Stimulated activated CD8-positive, alpha-beta memory T cell treated with anti-CD3 and anti-CD28 coated beads, Interleukin-7, amount 100 ng/mL, for 4 hours (primary cell): ENCODE results near the gene DLX4.

Experiments used
- DNase-seq, 2 donors: peaks; one replicate each; pipeline ENCODE4 v3.0.0-alpha.2; 2020; ENCODE audit warnings: low read depth in 2 of 2

Gene DLX4

GRCh38 chr17:49987290-49987585 is 18.2 kb downstream of the DLX4 start:
- no peak for DNase-seq

DNA sequence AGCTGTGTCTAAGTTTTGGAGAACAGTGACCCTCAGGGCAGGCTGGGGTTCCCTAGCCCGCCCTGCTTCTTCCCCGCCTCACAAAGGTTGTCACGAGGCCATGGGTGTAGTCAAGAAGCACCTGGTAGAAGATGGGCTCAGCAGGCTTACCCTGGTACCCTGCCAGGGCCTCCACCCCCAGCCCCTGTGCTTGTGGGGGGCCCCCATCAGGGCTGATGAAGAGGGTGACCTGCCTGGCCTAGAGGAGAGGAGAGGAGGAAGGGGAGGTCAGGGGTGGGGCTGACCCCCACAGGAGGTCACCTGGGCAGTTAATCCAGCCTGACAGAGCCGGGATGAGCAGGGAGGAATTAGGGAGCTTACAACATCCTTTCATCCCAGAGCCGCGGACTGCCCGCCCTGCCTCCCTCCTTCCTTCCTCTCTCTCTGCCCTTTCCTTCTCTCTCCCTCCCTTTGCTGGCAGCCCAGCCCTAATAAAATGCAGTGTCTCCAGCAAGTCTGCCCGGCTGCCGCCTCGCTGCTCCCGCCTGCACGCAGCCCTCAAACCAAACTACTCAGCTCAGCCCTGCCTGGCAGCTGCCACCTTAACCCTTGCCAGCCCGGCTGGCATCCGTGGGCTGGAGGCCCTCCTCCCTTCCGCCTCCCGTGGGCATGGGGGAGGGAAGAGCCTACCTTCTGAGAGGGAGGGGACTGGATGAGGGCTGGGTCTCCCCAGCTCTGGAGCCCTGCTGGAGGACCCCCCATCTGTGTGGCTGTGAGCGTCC is 18.9 kb downstream of the DLX4 start:
- no peak for DNase-seq

- no peak for DNase-seq
Measured at GRCh38 chr17:49989518-49989880, 20.5 kb downstream of the DLX4 start.

DNA sequence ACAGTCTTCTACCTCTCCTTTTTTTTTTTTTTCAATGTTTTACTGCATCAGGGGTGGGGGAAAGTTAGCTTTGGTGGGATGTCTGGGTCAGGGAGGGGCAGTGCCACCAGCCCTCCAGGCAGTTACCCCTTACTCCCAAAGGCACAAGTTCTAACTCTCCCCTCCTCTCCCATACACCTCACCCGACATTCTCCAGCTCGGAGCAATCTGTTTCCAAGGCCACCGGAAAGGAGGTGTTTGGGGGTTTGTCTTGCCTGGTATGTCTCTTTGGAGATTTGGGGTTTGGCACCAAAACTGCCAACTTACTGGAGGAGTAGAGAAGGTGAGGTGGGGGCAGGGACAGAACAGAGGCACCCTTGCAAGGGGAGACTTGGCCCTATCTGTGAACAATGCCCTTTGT is 21.3 kb downstream of the DLX4 start:
- DNase-seq, result no peak

DNA sequence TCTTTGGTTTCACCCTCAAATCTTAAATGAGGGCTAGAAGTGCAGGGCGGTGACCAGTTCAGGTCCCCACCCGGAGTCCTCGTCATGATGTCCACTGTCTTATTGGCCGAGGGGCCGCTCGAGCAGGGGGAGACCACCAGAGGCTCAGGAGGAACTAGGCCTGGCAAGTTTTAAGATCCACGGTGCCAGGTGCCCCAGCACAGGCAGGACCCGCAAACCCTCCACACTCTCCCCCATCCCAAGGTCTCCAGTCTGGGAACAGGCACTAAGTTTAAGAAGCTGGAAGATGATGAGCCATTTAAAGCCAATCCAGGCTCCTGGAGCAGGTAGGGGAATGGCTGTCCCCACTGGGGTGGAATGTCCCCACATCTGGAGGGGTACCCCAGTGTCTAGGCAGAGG is 21.9 kb downstream of the DLX4 start:
- no peak for DNase-seq

DNA sequence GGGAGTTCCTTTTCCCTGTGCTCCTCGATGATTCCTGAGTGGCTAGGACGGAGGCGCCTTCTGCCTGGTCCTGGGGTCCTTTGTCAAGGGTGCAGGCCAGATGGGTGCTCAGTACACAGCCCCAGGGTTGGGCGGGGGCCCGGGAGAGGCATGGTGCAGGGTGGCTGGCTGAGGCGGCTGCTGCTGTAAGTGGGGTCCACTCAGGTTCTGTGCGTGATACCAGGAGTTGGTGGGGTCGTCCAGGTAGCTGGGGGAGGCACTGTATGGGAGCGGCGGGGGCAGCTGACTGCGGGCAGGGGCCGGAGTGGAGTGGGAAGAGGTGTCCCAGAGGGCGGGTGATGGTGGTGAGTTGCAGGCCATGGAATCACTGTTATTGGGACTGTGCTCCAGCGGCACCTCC is 22.4 kb downstream of the DLX4 start:
- no peak for DNase-seq

DNA sequence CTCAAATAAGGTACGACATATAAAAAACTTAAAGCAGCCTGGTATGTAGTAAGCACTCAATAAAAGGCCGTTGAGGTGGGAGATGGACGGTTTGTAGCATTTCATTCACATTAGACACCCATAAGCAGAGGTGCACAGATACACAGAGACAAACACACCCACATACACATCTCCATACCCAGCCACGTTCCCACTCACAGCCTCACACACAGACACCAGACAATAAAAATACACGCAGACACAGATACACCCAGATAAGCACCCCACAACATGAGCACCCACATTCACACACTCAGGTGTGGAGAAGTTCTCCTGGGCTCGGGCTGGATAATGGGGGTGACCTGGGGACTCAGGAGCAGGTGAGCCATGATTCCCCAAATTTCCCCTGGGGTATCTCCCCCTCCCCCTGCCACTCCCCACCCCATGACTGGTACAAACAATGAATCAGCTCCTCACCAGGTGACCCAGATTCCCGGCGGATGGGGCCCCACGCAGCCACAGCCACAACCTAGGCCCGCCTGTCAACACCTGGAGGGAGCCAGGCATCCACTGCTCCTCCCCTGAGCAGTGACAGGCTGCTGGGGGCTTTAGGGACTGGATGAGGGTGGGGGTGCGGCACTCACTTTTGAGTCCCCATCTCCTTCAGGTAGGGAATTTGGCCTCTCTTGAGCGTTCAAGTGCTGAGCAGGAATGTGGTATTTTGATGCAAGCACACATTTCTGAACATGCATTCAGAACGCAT is 23.4 kb downstream of the DLX4 start:
- DNase-seq, result no peak

- DNase-seq, result no peak
Measured at GRCh38 chr17:49992933-49993422, 24.0 kb downstream of the DLX4 start.

- DNase-seq, result no peak
Measured at GRCh38 chr17:49993423-49994060, 24.6 kb downstream of the DLX4 start.

DNA sequence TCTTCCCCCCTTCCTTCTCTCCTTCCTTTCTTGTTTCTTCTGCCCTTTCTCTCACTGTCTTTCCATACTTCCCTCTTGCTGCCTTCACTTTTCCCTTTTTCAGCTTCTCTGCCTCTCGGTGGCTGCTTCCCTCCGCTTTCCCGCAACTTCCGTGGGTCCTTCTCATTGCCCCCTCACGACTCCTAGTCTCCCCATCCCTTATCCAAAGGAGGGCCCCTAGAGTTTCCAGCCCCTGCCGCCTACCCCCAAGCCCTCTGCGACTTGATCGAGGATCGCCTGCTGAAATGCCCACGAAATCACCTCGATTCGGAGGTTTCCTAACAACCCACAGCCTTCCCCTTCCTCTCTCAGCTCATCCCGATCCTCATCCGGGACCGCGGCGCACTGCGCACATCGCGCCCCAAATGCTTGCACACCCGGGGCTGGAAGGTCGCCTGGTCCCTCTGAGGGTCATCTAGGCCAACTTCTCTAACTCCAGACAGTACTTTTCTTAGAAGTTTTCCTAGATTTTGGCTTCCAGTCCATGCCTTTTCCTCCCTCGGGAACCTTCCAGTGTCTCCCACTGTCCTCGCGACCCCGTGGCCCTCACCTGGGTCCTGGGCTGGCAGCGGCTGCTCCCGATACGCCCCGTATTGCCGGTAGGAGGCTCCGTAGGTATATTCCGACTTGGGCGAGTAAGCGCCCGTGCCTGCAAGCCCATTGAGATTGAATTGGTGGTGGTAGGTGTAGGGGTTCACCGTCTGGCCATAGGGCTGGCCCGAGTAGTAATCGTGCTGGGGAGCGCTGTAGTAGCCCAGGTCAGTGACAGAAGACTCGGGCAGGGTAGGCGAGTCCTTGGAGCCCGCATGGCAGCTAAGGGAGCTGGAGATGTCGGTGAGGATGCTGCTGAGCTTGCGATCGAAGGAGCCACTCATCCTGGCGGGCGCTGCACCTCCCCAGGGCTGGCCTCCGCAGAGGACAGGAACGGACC is 25.4 kb downstream of the DLX4 start:
- DNase-seq, result no peak

DNA sequence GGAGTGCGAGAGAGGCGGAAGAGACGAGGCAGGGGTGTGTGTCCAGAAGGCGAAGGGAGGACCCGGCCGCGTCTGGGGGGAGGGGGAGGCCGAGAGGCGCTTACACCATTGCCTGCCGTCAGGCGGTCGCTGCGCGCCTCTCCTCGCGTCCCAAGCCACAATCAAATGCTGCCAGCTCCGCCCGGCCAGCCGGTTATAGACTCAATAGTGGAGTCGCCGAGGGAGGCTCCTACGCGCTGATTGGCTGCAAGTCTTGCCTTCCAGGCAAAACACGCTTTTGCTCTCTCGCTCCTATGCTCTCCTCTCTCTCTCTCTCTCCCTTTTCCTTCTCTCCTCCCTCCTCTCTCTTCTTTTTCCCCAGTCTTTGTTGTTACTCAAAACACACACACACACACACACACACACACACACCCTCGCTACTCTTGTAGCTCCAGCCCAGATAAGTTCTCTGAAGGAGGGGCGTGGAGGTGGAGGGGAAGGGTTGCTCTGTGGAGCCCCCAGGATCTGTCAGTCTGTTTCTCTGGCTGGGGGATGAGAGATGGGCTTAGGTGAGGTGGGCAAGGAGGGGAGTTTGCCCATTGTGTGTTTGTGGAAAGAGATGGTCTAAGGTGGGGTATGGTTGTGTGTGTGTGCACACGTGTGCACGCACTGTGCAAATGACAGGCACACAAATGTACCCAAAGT is 26.2 kb downstream of the DLX4 start, which contains the start of gene DLX3:
DLX3 (minus strand) TSS at position 170 of the 684 bp plus-strand sequence. CDS start 226 bp downstream, outside the sequence.
- DNase-seq, result no peak

DNA sequence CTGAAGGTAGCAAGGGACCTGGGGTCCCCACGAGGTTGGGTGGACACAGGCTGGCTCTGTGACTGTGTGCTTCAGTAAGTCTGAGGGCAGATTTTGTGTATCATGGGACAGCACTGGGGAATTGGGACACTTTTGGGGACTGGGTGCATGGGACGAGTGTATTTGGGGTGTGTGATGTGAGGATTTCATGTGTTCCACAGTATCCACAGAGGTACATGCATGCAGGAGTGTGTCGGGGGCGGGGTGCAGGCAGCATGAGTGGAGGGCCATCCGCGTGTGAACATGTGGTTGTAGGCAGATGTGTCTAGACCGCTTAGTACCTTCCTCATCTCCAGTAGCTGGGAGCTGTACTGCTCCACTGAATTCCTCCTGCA is 27.1 kb downstream of the DLX4 start:
- DNase-seq, result no peak

DNA sequence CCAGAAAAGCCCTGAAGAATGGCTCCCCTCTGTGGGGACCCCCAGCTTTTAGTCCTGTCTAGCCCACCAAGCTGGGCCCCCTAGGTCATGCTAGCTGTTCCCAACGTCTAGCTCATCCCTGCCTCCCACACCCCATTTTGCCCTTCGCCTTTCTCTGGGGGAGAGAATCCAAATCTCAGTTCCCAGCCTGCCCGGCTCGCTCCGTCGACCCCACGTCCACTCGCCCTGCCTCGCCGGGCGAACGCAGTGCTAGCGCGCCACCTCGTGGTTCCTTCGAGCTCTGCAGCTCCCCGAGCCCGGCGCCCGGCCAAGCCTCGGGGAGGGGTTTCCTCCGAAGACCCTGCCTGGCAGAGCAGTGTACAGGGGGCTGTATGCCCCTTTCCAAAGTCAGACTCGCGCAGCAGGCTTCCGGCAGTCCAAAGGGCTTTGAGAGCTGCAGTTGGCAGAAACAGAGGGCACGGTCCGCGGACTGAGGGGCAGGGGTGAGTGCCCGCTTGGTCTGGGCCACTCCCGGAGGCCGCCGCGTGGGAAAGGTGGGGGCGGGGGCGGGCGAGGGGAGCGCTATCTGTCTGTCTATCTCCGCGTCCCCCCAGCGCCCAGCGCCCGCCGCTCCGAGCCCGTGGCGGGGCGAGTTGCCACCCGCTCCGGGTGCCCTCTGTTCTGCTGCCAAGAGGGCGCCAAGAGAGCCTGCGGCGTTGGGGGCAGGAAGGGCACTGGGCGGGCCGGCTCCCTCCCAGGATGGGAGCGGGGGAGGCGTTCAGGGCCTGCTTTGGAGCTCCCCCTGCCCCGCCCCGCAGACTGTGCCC is 27.7 kb downstream of the DLX4 start:
- DNase-seq, result peak; percentile 26 to 43

DNA sequence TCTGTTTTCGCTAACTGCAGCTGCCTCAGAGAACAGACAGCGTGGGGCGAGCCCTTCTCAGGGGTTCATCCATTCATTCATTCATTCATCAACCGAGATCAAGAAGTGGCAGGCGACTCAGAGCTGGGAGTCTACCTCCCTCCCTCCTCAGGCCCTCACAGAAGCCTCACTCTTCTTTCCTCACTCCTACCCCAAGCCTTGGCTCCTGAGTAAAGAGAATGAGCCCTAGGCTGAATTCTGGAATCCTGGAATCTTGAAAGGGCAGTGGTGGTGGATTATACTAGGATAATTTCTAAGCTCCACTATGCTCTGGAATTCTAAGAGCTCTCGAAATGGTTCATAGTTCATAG is 28.3 kb downstream of the DLX4 start:
- no peak for DNase-seq

DNA sequence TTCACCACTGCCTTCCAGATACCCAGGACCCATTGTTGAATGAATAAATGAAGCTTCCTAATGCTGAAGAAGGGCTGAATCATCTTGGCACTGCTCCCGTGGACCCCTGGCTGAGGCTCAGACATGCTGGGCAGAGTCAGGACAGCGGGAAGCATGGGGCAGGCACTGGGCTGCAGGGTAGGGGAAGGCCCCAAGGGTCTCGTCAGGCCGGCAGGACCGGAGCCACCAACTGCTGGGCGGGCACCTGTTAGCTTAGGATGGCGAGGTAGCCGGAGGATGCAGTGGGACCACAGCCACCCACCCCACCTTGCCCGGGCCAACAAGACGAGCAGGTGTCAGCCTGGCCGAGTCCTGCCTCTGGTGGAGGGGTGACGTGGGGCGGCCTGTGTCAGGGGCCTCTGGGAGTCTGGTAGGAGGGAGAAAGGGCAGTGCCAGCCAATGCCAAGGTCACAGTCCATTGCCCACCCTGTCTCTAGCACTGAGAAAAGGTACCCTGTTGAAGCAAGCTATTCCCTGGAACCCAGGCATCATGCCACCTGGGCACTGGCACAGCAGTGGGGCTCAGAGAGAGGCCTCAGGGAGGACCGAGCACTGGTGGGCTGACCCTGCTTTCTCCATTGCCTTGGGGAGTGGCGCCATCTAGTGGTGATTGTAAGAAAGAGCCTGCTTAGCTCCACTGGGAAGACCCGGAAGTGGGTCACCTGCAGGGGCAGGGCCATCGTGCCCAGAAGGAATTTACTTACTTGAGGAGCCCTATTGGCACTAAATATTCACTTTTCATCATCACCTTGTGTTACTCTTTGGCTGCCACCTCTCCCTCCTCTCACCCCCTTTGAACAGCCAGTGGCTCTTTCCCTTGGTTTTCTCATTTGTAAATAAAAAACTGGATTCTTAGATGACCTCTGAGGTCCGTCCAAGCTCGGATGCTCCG is 29.0 kb downstream of the DLX4 start:
- DNase-seq, result peak; percentile 69 to 76

DNA sequence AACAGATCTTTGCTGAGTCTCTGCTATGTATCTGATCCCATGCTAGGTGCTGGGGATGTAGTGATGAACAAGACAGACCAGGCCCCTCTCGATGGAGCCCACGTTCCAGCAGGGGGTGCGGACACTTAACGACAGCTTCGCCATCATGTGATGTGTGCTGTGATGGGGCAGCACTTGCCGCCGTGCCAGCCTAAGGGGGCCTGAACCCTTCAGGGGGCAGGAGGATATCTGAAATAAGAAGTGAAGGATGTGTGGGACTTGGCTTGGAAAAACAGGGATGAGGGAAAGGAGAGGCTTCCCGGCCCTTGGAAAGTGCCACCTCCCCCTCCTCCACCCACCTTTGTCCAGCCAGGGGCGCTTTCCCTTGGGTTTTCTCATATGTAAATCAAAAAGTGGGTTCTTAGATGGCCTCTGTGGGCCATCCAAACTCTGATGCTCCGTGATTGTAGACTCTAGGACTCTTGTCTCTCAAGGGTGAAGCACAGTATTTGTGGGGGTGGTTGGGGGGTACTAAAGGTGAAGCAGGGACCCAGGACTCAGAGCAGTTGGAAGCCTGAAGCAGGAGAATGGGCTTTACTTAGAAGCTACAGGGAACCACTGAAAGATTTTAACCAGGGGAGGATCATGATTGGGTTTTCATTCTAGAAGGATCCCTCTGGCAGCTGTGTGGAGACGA is 30.0 kb downstream of the DLX4 start:
- no peak for DNase-seq

DNA sequence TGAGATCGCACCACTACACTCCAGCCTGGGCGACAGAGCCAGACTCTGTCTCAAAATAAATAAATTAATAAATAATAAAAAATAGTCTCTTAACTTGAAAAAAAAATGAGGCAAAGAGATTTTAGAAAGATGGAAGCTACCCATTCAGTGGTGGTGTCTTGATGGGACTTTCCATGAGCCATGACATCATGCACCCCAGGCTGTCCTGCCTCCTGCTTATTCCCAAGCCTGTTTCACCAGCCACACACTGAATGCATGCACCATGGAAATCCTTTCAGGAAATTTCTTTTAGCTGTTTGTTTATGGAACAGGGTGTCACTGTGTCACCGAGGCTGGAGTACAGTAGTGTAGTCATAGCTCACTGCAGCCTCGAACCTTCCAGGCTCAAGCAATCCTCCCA is 34.9 kb downstream of the DLX4 start:
- no peak for DNase-seq

DNA sequence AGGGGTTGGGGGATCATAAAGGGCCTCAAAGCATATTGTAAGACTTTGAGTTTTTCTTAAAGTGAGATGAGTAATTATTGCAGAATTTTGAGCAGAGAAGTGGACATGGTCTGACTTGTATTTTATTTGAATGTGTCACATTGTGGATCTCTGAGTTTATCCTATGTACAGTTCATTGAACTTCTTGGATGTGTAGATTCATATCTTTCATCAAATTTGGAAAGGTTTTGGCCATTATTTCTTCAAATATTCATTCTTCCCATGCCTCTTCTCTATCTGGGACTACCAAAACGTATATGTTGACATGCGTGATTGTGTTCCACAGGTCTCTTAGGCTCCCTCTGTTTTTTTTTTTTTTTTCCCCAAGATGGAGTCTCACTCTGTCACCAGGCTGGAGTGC is 40.3 kb downstream of the DLX4 start:
- DNase-seq, result no peak

DNA sequence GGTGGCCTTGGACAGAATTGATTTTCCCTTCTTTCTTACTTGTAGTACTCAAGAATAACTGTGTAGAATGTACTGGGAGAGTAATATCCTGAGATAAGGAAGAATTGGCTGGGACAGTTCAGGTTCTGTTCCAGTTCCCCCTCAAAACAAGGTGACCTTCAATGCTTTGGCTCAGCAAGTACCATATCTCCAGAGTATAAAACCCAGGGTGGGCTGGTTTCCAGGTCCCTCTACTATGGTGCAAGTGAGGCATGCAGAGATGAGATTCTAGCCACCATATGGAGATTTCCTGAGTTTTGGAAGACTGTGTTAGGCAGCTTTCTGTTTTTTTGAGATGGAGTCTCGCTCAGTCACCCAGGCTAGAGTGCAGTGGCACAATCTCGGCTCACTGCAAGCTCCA is 44.1 kb downstream of the DLX4 start:
- DNase-seq, result no peak
